WTC11 (cell line): ENCODE data around the gene RANBP3.

ENCODE experiments used
- CTCF ChIP-seq: fragments of 200-600 bp; IDR thresholded peaks from 2 replicates; pipeline ENCODE4 v1.8.0; 2022; ENCODE audit warnings: antibody characterized with exemption
- MLX ChIP-seq: sonication (generic); formaldehyde crosslinking; IDR thresholded peaks from 2 replicates; pipeline ENCODE4 v1.8.1; 2023; ENCODE audit warnings: mild to moderate bottlenecking, missing genetic modification reagents, moderate library complexity
- SMAD3 ChIP-seq: sonication (generic); formaldehyde crosslinking; IDR thresholded peaks from 2 replicates; pipeline ENCODE4 v1.8.0; 2022; ENCODE audit warnings: missing genetic modification reagents, mild to moderate bottlenecking, borderline replicate concordance
- ZNF121 ChIP-seq: sonication (generic); formaldehyde crosslinking; IDR thresholded peaks from 2 replicates; pipeline ENCODE4 v1.8.0; 2023; ENCODE audit warnings: missing genetic modification reagents

DNA sequence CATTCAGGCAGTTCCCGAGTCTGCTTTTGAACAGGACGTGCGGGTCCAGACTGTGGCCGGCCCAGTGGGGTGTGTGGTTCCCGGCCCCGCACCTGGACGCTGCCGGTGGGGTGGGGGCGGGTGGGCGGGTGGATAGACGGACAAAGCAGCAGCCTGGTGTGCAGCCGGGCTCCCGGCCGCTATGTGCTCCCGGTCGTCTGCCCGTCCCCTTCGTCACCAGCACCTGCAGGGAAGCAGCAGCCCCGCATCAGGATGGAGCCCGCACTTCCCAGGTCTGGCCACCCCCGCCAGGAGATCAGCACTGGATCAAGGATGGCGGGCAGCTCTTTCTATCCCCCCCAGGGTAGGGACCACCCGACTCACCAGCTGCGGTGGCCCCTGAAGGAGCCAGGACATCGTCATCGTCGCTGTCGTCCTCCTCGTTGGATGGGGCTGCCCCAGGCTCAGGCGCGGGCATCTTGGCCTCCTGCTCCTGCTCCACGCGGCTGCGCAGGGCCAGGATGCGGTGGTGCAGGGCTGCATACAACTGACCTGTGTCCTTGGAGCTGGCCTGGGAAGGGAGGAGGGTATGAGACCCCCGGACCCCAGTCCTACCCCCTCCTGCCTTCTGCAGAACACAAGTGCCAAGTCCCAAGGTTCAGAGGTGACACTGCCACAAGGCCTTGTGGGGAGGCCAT is 60.4 kb downstream of the RANBP3 start:
- TF ChIP-seq ZNF121 (CRISPR knock-in tag) = no peak
- TF ChIP-seq CTCF = no peak
- TF ChIP-seq SMAD3 (CRISPR knock-in tag) = no peak
- no peak for TF ChIP-seq MLX
